ENCODE measurements around the gene TBCK.

TBCK gene

GRCh38 chr4:106255195-106255594, 60.8 kb downstream of the TBCK start:
- Histone ChIP-seq H3K4me2 (ENCODE audit: low read depth, low read length, poor library complexity, severe bottlenecking) (no peak overlapping the region), H3K4me1 (ENCODE audit: insufficient read depth, low read length, poor library complexity, severe bottlenecking) (no peaks in the 10 kb centered on the region)

DNA sequence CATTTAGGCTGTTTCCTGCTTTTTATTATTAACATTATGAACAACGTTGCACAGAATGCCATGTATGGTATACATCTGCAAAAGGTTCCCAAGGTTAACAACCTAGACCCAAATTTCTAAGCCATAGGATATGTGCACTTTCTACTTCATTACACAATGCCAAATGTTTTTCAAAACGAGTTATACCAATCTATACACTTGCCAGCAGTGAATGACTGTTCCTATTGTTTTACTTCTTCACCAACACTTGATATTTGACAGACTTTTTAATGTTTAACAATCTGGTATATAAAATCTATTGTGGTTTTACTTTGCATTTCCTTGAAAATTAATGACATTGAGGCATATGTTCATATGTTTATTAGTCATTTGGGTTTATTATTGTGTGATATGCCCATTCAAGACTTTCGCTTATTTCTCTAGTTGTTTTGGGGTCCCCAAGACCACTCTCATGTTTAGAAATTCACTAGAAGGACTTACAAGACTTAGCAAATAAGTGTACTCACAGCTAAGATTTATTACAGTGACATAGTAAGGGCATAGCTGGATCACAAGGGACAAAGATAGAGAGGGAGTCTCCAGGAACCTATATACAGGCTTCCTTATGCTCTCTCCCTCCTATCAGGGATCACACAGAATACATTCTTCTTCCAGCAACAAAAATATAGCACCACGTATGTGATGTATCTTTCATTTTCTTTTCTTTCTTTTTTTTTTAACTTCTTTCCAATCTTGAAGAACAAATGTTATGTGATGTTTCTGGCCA, 62.5 kb downstream of the TBCK start:
- H2AFZ ChIP-seq (ENCODE audit: low read length), result no peak overlapping the region
- no peak for TF ChIP-seq EZH2phosphoT487 (IDR thresholded peaks at IDR 0.05; ENCODE audit: borderline replicate concordance)
- TF ChIP-seq, protein P1, sequence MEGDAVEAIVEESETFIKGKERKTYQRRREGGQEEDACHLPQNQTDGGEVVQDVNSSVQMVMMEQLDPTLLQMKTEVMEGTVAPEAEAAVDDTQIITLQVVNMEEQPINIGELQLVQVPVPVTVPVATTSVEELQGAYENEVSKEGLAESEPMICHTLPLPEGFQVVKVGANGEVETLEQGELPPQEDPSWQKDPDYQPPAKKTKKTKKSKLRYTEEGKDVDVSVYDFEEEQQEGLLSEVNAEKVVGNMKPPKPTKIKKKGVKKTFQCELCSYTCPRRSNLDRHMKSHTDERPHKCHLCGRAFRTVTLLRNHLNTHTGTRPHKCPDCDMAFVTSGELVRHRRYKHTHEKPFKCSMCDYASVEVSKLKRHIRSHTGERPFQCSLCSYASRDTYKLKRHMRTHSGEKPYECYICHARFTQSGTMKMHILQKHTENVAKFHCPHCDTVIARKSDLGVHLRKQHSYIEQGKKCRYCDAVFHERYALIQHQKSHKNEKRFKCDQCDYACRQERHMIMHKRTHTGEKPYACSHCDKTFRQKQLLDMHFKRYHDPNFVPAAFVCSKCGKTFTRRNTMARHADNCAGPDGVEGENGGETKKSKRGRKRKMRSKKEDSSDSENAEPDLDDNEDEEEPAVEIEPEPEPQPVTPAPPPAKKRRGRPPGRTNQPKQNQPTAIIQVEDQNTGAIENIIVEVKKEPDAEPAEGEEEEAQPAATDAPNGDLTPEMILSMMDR (conservative IDR thresholded peaks at IDR 0.05; ENCODE audit: low read length), result no peak
- H3K9ac ChIP-seq (ENCODE audit: low read depth, low read length, poor library complexity, severe bottlenecking), result no peak overlapping the region
- no peaks in the 10 kb centered on the region for H3K9me3 ChIP-seq (ENCODE audit: insufficient read depth, low read depth, low read length)
- no peaks in the 10 kb centered on the region for H3K4me1 ChIP-seq (ENCODE audit: insufficient read depth, low read length, poor library complexity, severe bottlenecking)
- H3K79me2 ChIP-seq (ENCODE audit: insufficient read depth, low read length), result no peaks in the 10 kb centered on the region
- H3F3A ChIP-seq (ENCODE audit: low read depth), result no peaks in the 10 kb centered on the region
- peaks cover 20% of the 10 kb centered on the region; the same call in 1 of the 2 replicates for H3K36me3 ChIP-seq (ENCODE audit: insufficient read depth, low read length)
- H4K20me1 ChIP-seq (ENCODE audit: insufficient read depth, low read length, poor library complexity, severe bottlenecking), result no peaks in the 10 kb centered on the region
- no peak overlapping the region for H3K4me2 ChIP-seq (ENCODE audit: low read depth, low read length, poor library complexity, severe bottlenecking)
- no peaks in the 10 kb centered on the region for H3K9me2 ChIP-seq (replicated peaks; ENCODE audit: low read depth, low read length)
- no peaks in the 10 kb centered on the region for H3K27me3 ChIP-seq (ENCODE audit: insufficient read depth, low read length, poor library complexity, severe bottlenecking)
- no peak overlapping the region for H3K4me3 ChIP-seq (ENCODE audit: low read length, poor library complexity, severe bottlenecking)

More at GRCh38 chr4:106255195-106255594, 60.8 kb downstream of the TBCK start:
- TF ChIP-seq EZH2phosphoT487 (IDR thresholded peaks at IDR 0.05; ENCODE audit: borderline replicate concordance), result no peak
- TF ChIP-seq, protein P1 (conservative IDR thresholded peaks at IDR 0.05; ENCODE audit: low read length), result no peak
- Histone ChIP-seq H4K20me1 (ENCODE audit: insufficient read depth, low read length, poor library complexity, severe bottlenecking) (no peaks in the 10 kb centered on the region), H3K9me2 (replicated peaks; ENCODE audit: low read depth, low read length) (no peaks in the 10 kb centered on the region), H3K27me3 (ENCODE audit: insufficient read depth, low read length, poor library complexity, severe bottlenecking) (no peaks in the 10 kb centered on the region), H3K79me2 (ENCODE audit: insufficient read depth, low read length) (no peaks in the 10 kb centered on the region), H3K9me3 (ENCODE audit: insufficient read depth, low read depth, low read length) (no peaks in the 10 kb centered on the region), H3K36me3 (ENCODE audit: insufficient read depth, low read length) (peaks cover 12% of the 10 kb centered on the region; the same call in 1 of the 2 replicates), H3K9ac (ENCODE audit: low read depth, low read length, poor library complexity, severe bottlenecking) (no peak overlapping the region), H2AFZ (ENCODE audit: low read length) (no peak overlapping the region), H3K4me3 (ENCODE audit: low read length, poor library complexity, severe bottlenecking) (no peak overlapping the region), H3F3A (ENCODE audit: low read depth) (no peaks in the 10 kb centered on the region)

DNA sequence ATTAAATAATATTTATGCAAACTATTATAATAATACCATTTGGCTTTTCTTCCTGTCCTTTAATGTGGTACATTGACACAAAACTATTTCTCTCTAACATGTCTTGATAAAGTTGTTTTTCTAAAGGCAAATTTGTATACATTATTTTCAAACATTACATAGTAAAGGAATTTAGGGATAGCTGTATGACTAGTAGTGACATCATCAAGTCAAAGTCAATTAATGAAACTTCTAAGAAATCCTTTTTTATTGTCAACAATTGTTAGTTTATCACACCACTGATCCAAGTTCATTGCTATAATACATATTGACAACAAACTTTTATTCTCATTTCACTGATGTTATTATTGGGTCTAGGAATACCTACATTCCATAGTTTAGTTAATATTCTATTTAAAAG, 68.4 kb downstream of the TBCK start:
- H3K9ac ChIP-seq (ENCODE audit: low read depth, low read length, poor library complexity, severe bottlenecking), result no peak overlapping the region
- no peak overlapping the region for H3K4me2 ChIP-seq (ENCODE audit: low read depth, low read length, poor library complexity, severe bottlenecking)
- H4K20me1 ChIP-seq (ENCODE audit: insufficient read depth, low read length, poor library complexity, severe bottlenecking), result no peaks in the 10 kb centered on the region
- H3K9me2 ChIP-seq (replicated peaks; ENCODE audit: low read depth, low read length), result no peaks in the 10 kb centered on the region
- no peaks in the 10 kb centered on the region for H3K4me1 ChIP-seq (ENCODE audit: insufficient read depth, low read length, poor library complexity, severe bottlenecking)
- H2AFZ ChIP-seq (ENCODE audit: low read length), result no peak overlapping the region
- H3K9me3 ChIP-seq (ENCODE audit: insufficient read depth, low read depth, low read length), result 0 out of 2 replicates have a peak, but pooled peaks cover 2% of the 10 kb centered on the region
- H3F3A ChIP-seq (ENCODE audit: low read depth), result no peaks in the 10 kb centered on the region
- H3K4me3 ChIP-seq (ENCODE audit: low read length, poor library complexity, severe bottlenecking), result no peak overlapping the region
- TF ChIP-seq EZH2phosphoT487 (IDR thresholded peaks at IDR 0.05; ENCODE audit: borderline replicate concordance), result no peak
- TF ChIP-seq, protein P1 (conservative IDR thresholded peaks at IDR 0.05; ENCODE audit: low read length), result no peak
- H3K79me2 ChIP-seq (ENCODE audit: insufficient read depth, low read length), result no peaks in the 10 kb centered on the region
- peaks cover 10% of the 10 kb centered on the region; the same call in 1 of the 2 replicates for H3K36me3 ChIP-seq (ENCODE audit: insufficient read depth, low read length)
- no peaks in the 10 kb centered on the region for H3K27me3 ChIP-seq (ENCODE audit: insufficient read depth, low read length, poor library complexity, severe bottlenecking)

Measured in Loucy (cell line).